GM12875 (cell line): ENCODE data around the gene KCTD8.

Experiments used
- H3K4me3 ChIP-seq: one replicate; pipeline ENCODE4 v1.5.1; 2011; ENCODE audit warnings: low read depth, low read length, control low read depth
- CTCF ChIP-seq: IDR thresholded peaks from 2 replicates; pipeline ENCODE4 v1.5.1; 2011; ENCODE audit warnings: low read depth, mild to moderate bottlenecking, control low read depth, inconsistent platforms, low read length, moderate library complexity, borderline replicate concordance; ENCODE audit not compliant: insufficient read depth

The KCTD8 gene

DNA sequence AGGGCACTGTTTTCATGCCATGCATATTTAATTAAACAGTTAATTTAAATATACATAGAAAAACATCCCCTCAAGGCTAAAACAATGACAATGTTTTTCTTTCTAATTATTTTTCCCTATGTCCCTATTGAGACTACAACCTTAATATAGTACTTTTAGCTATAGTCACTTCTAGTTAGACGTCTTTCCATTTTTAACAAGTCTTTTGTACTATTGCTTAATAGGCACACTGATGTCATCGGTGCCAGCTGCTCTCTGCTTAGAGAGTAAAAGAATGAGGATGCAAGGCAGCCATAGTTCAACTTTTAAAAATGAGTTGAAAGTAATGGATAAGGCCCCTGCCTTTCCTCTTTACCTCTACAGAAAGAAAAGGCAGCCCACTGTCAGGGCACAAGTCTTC, 191.1 kb downstream of the KCTD8 start:
- H3K4me3 ChIP-seq, result no peak overlapping the region
- TF ChIP-seq CTCF, result no peak

GRCh38 chr4:44256414-44256813, 192.2 kb downstream of the KCTD8 start:
- H3K4me3 ChIP-seq, result no peak overlapping the region
- TF ChIP-seq CTCF, result no peak

DNA sequence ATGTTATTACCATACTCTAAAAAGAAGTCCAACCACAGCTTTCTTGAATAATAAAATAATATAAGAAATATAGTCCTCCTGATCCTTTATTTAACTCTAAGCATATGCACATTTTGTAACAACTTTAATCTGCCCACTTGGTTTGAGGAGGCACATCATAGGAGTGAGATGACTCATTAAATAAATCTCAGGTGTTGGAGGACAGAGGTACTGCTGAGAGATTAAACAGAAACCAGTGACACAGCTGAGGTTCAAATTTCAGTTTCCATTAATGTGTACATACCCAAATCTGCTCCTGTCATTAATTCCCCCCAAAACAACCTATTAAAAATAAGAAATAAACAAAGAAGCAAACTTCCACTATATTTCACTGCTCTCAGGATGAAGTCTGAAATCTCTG, 211.0 kb downstream of the KCTD8 start:
- TF ChIP-seq CTCF, result no peak
- H3K4me3 ChIP-seq, result no peak overlapping the region

DNA sequence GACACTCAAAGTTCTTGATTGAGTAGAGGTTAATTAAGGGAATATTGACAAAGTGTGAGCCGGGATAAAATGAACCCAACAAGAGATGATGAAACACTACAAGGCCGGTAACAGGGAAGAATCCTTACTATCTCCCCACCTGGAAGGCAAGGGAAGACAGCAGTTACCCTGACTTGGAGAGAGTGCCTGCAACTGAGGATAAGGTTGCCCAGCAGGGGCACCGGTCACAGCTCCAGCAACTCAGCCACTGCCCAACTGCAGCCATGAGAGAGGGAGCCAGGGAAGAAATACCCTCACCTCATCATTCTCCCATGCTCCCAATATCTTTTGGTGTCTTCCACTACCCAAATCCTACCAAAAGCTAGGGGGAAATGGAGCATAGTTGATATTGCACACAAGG, 212.7 kb downstream of the KCTD8 start:
- no peak overlapping the region for H3K4me3 ChIP-seq
- no peak for TF ChIP-seq CTCF

DNA sequence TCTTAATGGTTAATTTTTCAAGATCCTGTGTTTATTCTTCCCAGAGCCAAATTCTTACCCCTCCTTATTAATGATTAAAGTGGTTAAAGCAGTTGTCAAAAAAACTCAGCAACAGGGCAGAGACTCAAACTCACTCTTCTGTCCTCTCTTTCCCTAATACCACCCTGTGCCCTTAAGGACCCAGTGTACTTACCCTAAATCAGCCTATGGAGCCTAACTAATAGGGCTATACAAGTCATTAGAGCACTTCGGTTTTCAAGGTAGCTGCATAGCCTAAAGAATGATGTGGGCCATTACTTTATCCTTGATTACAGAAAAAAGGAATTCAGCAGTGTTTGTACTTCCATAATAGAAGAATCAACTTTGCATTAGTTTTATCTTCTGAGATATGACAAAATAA, 216.3 kb downstream of the KCTD8 start:
- no peak for TF ChIP-seq CTCF
- no peak overlapping the region for H3K4me3 ChIP-seq

GRCh38 chr4:44231006-44231405, 217.6 kb downstream of the KCTD8 start:
- no peak for TF ChIP-seq CTCF
- H3K4me3 ChIP-seq, result no peak overlapping the region

- H3K4me3 ChIP-seq, result no peak overlapping the region
- TF ChIP-seq CTCF, result no peak
These were observed 220.3 kb downstream of the KCTD8 start for GRCh38 chr4:44228326-44228725.
